ENCODE results near the gene ZSWIM3. TPM values are rescaled to one million over a fixed set of nuclear protein-coding genes. Genes with fewer than 3 reads are reported as not detected.

The ZSWIM3 gene
- total and polyA plus RNA-seq, 4 experiments from 2014 or later: 0.77 to 7.1 (median 4.6) TPM

DNA sequence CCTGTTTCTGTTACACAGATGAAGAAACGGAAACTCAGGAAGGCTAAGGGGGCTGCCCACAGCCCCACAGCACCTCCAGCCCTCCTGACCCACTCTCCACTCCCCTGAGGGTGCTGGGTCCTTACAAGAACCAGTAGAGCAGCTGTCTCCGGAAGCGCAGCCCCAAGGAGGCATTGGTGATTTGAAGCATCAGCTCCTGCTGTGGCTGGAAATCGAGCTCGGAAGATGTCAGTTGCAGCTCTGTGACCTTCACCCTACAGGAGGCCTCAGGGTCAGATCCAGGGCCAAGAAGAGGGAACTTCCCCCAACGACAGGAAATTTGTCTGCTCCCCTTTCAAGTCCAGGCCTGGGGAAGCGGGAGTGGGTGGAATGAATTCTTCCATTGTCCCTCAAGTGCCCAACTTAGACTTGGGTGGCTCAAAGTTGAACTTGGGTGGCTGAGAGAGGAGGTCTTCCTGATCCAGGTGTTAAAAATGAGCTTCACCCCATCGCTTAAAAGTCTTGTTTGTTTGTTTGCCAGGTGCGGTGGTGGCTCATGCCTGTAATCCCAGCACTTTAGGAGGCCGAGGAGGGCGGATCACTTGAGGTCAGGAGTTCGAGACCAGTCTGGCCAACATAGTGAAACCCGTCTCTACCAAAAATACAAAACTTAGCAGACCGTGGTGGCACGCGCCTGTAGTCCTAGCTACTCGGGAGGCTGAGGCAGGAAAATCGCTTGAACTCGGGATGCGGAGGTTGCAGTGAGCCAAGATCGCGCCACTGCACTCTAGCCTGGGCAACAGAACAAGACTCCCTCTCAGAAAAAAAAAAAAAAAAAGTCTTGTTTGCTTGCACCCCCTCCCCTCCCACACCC, 52.6 kb downstream of the ZSWIM3 start:
- H3K4me3 Mint-ChIP-seq: peak overlapping the region; percentile 15 to 86 (median 80)
- peaks cover 7 to 19% (median 13%) of the 10 kb centered on the region in 4 donors for H3K4me1 Mint-ChIP-seq
- H3K27ac Mint-ChIP-seq: peak overlapping the region in 5 of 7 donors; percentile 3 to 88 (median 71)
- ChIA-PET POLR2A (ENCODE audit: partially characterized antibody) (interaction anchor here (0.9 to 3.7 kb wide), 4 partner anchors 17 to 25 kb away, joined by 3 to 15 read pairs (median 8); partner anchors contain the start of genes CTSA, NEURL2 and PCIF1), CTCF (ENCODE audit: partially characterized antibody) (interaction anchor here (1.2 to 2.8 kb wide), 2 partner anchors 20 to 61 kb away, joined by 3 to 10 read pairs; partner anchors contain the start of genes CTSA and NEURL2)
- Histone ChIP-seq H3K9me3 (ENCODE audit: control insufficient read depth in 1 of 2, low read length in 2 of 2) (no peaks in the 10 kb centered on the region), H3K4me3 (ENCODE audit: low read length in 2 of 2) (peak overlapping the region in 1 of 2 donors; percentile 49), H3K4me1 (ENCODE audit: insufficient read depth, low read length) (peaks cover 18% of the 10 kb centered on the region), H3K27ac (ENCODE audit: low read depth, low read length) (no peak overlapping the region), H3K36me3 (ENCODE audit: insufficient read depth, low read length) (no peaks in the 10 kb centered on the region), H3K27me3 (ENCODE audit: insufficient read depth, low read length) (peaks cover 8% of the 10 kb centered on the region)
- no peaks in the 10 kb centered on the region for H3K9me3 Mint-ChIP-seq
- intact Hi-C loops (cut with micrococcal nuclease): no loop called here
- no peaks in the 10 kb centered on the region for H3K36me3 Mint-ChIP-seq
- H3K27me3 Mint-ChIP-seq: peaks cover 9% of the 10 kb centered on the region in 2 donors
- no peak for DNase-seq

DNA sequence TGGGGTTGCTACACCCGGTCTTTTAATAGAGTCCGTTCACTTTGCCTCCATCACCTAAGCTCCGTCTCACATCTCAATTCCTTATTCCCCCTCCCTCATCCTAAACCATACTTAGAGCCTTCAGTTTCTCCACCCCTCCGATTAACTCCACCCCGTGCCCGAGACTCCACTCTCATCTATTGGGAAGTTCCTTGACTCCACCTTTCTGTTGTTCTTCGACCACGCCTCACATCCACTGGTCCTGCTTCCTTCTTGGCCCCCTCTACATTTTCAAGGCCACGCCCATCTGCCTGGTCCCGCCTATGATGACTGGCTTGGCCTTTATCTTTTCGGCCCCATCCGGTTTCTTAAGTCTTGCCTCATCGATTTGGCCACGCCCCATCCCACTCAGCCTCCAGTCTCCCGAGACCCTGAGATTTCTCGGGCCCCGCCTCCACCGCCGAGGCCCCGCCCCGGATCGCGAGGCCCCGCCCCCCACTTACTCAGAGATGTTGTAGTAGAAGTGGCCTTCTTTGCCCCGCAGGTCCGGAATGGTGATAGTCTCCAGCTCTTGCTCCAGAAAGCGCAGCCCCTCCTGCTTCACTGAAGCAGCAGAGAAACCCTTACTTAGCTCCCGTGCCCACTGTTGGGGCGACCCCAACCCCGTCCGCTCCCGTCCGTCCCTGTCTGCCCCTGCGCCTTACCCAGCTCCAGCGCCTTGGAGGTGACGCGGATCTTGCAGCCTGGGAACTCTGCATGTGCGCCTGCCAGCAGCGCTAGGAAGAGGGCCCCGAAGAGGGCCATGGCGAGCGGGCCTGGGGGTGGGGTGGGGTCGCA, 53.5 kb downstream of the ZSWIM3 start:
- peaks cover 9% of the 10 kb centered on the region in 2 donors for H3K27me3 Mint-ChIP-seq
- ChIA-PET POLR2A (ENCODE audit: partially characterized antibody) (interaction anchor here (0.5 to 3.7 kb wide), 6 partner anchors 16 to 1393 kb away, joined by 3 to 15 read pairs (median 3); partner anchors contain the start of genes CTSA, NEURL2 and PCIF1), CTCF (ENCODE audit: partially characterized antibody) (interaction anchor here (2.8 kb wide), 1 partner anchor 21 kb away, joined by 10 read pairs; the partner anchor contains the start of genes CTSA and NEURL2)
- H3K9me3 Mint-ChIP-seq: no peaks in the 10 kb centered on the region
- peaks cover 7 to 19% (median 13%) of the 10 kb centered on the region in 4 donors for H3K4me1 Mint-ChIP-seq
- DNase-seq: peak; percentile 68 to 85 (median 78)
- H3K9me3 ChIP-seq (ENCODE audit: control insufficient read depth in 1 of 2, low read length in 2 of 2): no peaks in the 10 kb centered on the region
- H3K36me3 ChIP-seq (ENCODE audit: insufficient read depth, low read length): no peaks in the 10 kb centered on the region
- intact Hi-C loops (cut with micrococcal nuclease): no loop called here
- H3K4me1 ChIP-seq (ENCODE audit: insufficient read depth, low read length): peaks cover 18% of the 10 kb centered on the region
- H3K27ac Mint-ChIP-seq: peak overlapping the region in 6 of 7 donors; percentile 3 to 88 (median 72)
- peaks cover 8% of the 10 kb centered on the region for H3K27me3 ChIP-seq (ENCODE audit: insufficient read depth, low read length)
- H3K4me3 ChIP-seq (ENCODE audit: low read length in 2 of 2): peak overlapping the region; percentile 49 to 76
- peak overlapping the region; percentile 70 to 89 (median 86) for H3K4me3 Mint-ChIP-seq
- H3K27ac ChIP-seq (ENCODE audit: low read depth, low read length): peak overlapping the region; percentile 1
- H3K36me3 Mint-ChIP-seq: no peaks in the 10 kb centered on the region

DNA sequence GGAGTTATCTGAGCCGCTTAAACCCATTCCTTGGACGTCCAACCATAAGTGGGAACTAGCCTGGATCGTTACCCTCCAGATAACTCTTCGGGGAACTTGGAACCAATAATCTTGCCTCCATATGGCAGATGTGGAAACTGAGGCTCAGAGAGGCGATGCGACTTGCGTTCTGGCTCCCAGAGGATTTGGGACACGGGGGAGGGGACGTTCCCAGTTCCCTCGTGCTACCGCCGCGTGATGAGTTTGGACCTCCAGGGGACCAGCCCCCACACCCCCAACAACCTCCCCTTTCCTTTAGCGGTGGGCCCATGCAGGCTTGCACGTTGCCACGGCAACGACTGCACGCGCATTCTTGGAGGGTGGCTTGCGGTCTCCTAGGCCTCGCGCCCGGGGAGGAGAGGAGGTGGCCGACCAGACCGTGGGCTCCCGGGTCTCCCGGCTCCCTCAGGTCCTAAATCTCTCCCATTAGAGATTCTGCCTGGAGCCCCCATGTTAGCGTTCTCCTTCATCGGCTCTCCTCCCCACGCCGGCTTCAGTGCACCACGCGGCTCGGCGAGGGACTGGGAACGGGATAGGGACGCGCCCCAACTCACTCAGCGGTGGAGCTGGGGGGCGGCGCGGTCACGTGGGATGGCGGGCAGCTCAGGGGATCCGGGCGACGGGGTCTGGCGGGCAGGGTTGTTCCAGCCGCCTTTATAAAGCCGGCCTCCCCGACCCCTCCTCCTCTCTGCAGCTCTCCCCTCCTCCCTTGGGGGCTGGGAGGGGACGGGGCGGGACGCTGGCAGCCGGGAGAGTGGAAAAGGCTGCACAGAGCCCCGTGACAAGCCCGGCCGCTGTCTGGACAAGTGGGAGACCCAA, 54.3 kb downstream of the ZSWIM3 start, which contains the start of gene PLTP:
Gene PLTP, minus strand, starts transcription at position 670 of the 858 bp plus-strand sequence. CDS start 703 bp downstream, outside the sequence.
- DNase-seq: peak; percentile 30 to 51 (median 31)
- H3K27me3 Mint-ChIP-seq: peaks cover 11 to 13% of the 10 kb centered on the region in 2 donors
- peaks cover 18% of the 10 kb centered on the region for H3K4me1 ChIP-seq (ENCODE audit: insufficient read depth, low read length)
- ChIA-PET POLR2A (ENCODE audit: partially characterized antibody) (interaction anchor here (0.5 to 3.7 kb wide), 4 partner anchors 19 to 1393 kb away, joined by 3 to 15 read pairs (median 7); partner anchors contain the start of genes CTSA, NEURL2 and PCIF1), CTCF (ENCODE audit: partially characterized antibody) (interaction anchor here (1.0 to 2.8 kb wide), 2 partner anchors 22 to 58 kb away, joined by 3 to 10 read pairs; partner anchors contain the start of genes CTSA and NEURL2)
- intact Hi-C loops (cut with micrococcal nuclease): no loop called here
- H3K4me3 ChIP-seq (ENCODE audit: low read length in 2 of 2): peak within 1 kb of the TSS; percentile 49 to 76
- peaks cover 7 to 19% (median 13%) of the 10 kb centered on the region in 4 donors for H3K4me1 Mint-ChIP-seq
- H3K27me3 ChIP-seq (ENCODE audit: insufficient read depth, low read length): peaks cover 14% of the 10 kb centered on the region
- H3K9me3 Mint-ChIP-seq: no peaks in the 10 kb centered on the region
- H3K36me3 ChIP-seq (ENCODE audit: insufficient read depth, low read length): no peaks in the 10 kb centered on the region
- no peaks in the 10 kb centered on the region for H3K36me3 Mint-ChIP-seq
- peak within 1 kb of the TSS; percentile 72 to 89 (median 86) for H3K4me3 Mint-ChIP-seq
- no peaks in the 10 kb centered on the region for H3K9me3 ChIP-seq (ENCODE audit: control insufficient read depth in 1 of 2, low read length in 2 of 2)
- peak within 1 kb of the TSS; percentile 3 to 88 (median 61) for H3K27ac Mint-ChIP-seq
- H3K27ac ChIP-seq (ENCODE audit: low read depth, low read length): peak within 1 kb of the TSS; percentile 1

DNA sequence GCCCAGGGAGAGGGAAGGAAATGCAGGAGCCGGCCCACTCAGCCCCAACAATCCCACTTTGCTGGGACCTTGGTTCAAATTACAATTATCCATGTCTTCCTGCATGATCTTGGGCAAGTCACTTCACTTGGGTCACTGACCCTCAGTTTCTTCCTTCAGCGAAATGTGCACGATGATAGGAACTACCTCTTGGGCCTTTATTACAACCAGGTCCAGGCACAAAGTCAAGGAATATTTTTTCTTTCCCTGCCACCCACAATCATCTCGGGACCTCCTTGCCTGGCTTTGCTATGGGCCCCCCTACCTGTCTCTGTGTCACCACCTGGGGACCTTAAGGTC, 54.9 kb downstream of the ZSWIM3 start:
- Mint-ChIP-seq H3K36me3 (no peaks in the 10 kb centered on the region), H3K27me3 (peaks cover 11 to 13% of the 10 kb centered on the region in 2 donors), H3K4me3 (peak overlapping the region in 7 of 8 donors; percentile 17 to 85 (median 63)), H3K9me3 (no peaks in the 10 kb centered on the region), H3K27ac (no peak overlapping the region), H3K4me1 (peaks cover 7 to 19% (median 13%) of the 10 kb centered on the region in 4 donors)
- DNase-seq: no peak
- Histone ChIP-seq H3K9me3 (ENCODE audit: control insufficient read depth in 1 of 2, low read length in 2 of 2) (no peaks in the 10 kb centered on the region), H3K4me1 (ENCODE audit: insufficient read depth, low read length) (peaks cover 18% of the 10 kb centered on the region), H3K36me3 (ENCODE audit: insufficient read depth, low read length) (no peaks in the 10 kb centered on the region), H3K27ac (ENCODE audit: low read depth, low read length) (no peak overlapping the region), H3K27me3 (ENCODE audit: insufficient read depth, low read length) (peaks cover 14% of the 10 kb centered on the region), H3K4me3 (ENCODE audit: low read length in 2 of 2) (no peak overlapping the region)
- intact Hi-C loops (cut with micrococcal nuclease): no loop called here
- ChIA-PET POLR2A (ENCODE audit: partially characterized antibody) (interaction anchor here (3.7 kb wide), 1 partner anchor 22 kb away, joined by 15 read pairs; the partner anchor contains the start of gene PCIF1), CTCF (ENCODE audit: partially characterized antibody) (interaction anchor here (1.0 kb wide), 1 partner anchor 57 kb away, joined by 3 read pairs; no protein-coding TSS in a partner anchor)

DNA sequence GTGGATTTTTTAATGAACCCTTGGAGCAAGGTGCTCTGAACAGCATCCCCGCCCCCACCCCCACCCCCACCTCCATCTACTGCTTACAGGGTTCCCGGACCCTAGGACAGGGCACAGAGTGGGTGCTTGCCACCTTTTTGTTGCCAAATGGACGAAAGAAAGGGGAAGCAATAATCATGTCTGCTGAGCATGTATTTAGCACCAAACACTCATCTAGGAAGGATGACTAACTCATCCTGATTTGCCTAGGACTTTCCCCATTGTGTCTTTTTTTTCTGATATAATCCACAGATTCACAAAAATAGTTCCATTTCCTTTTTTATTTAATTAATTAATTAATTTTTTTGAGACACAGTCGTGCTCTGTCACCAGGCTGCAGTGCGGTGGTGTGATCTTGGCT, 55.7 kb downstream of the ZSWIM3 start:
- peaks cover 7 to 19% (median 13%) of the 10 kb centered on the region in 4 donors for H3K4me1 Mint-ChIP-seq
- POLR2A ChIA-PET (ENCODE audit: partially characterized antibody): no interaction called here

DNA sequence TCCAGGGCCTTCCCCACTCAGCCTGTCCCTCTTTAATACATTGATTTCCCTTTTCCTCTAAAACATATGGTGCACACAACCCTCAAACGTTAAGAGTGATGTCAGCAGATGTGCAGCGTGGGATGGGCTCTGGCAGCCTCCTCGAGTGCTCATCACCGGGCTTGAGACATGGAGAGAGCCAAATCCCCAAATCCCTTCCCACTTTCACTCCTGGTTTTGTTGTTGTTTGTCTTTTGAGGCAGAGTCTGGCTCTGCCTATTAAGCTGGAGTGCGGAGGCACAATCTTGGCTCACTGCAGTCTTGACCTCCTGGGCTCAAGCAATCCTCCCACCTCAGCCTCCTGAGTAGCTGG, 60.4 kb downstream of the ZSWIM3 start:
- no peaks in the 10 kb centered on the region for H3K36me3 Mint-ChIP-seq
- no peaks in the 10 kb centered on the region for H3K9me3 Mint-ChIP-seq
- no peaks in the 10 kb centered on the region for H3K4me1 ChIP-seq (ENCODE audit: insufficient read depth, low read length)
- H3K27me3 Mint-ChIP-seq: peaks cover 26 to 31% of the 10 kb centered on the region in 2 donors
- ChIA-PET POLR2A (ENCODE audit: partially characterized antibody) (no interaction called here), CTCF (ENCODE audit: partially characterized antibody) (interaction anchor here (1.3 kb wide), 1 partner anchor 27 kb away, joined by 3 read pairs; no protein-coding TSS in a partner anchor)
- no peak overlapping the region for H3K4me3 Mint-ChIP-seq
- H3K27ac ChIP-seq (ENCODE audit: low read depth, low read length): no peak overlapping the region
- no peak overlapping the region for H3K27ac Mint-ChIP-seq
- peaks cover 16% of the 10 kb centered on the region for H3K27me3 ChIP-seq (ENCODE audit: insufficient read depth, low read length)
- no peaks in the 10 kb centered on the region for H3K9me3 ChIP-seq (ENCODE audit: control insufficient read depth in 1 of 2, low read length in 2 of 2)
- no peak overlapping the region for H3K4me3 ChIP-seq (ENCODE audit: low read length in 2 of 2)
- DNase-seq: no peak
- intact Hi-C loops (cut with micrococcal nuclease): no loop called here
- no peaks in the 10 kb centered on the region for H3K36me3 ChIP-seq (ENCODE audit: insufficient read depth, low read length)
- peaks cover 0 to 2% (median 0%) of the 10 kb centered on the region in 4 donors for H3K4me1 Mint-ChIP-seq

More for the DNA sequence above, 55.7 kb downstream of the ZSWIM3 start:
- DNase-seq: no peak
- no peak overlapping the region for H3K4me3 ChIP-seq (ENCODE audit: low read length in 2 of 2)
- no peaks in the 10 kb centered on the region for H3K36me3 ChIP-seq (ENCODE audit: insufficient read depth, low read length)
- H3K27me3 ChIP-seq (ENCODE audit: insufficient read depth, low read length): peaks cover 14% of the 10 kb centered on the region
- peaks cover 18% of the 10 kb centered on the region for H3K4me1 ChIP-seq (ENCODE audit: insufficient read depth, low read length)
- Mint-ChIP-seq H3K27ac (no peak overlapping the region), H3K27me3 (peaks cover 14 to 17% of the 10 kb centered on the region in 2 donors), H3K9me3 (no peaks in the 10 kb centered on the region), H3K36me3 (no peaks in the 10 kb centered on the region), H3K4me3 (peak overlapping the region in 1 of 8 donors; percentile 64)
- CTCF ChIA-PET (ENCODE audit: partially characterized antibody): no interaction called here
- H3K9me3 ChIP-seq (ENCODE audit: control insufficient read depth in 1 of 2, low read length in 2 of 2): no peaks in the 10 kb centered on the region
- intact Hi-C loops (cut with micrococcal nuclease): no loop called here
- no peak overlapping the region for H3K27ac ChIP-seq (ENCODE audit: low read depth, low read length)

All from CD4-positive, alpha-beta memory T cell (primary cell).